Suprapubic skin (tissue), 4 donors: ENCODE results near the gene KRT9. TPM values are rescaled to one million over a fixed set of nuclear protein-coding genes. Genes with fewer than 3 reads are reported as not detected.
"Not testable (repeated sequence)": the region's sequence is repeated elsewhere in the genome, so short reads cannot be mapped to it uniquely, and the experiment has no call there.

Source experiments
- DNase-seq, 2 donors: peaks; one replicate each; pipeline ENCODE4 v3.0.0-alpha.2; 2019; ENCODE audit warnings: low spot score in 2 of 2
- H3K27ac ChIP-seq: fragments of 200-600 bp; sonication (generic); one replicate; pipeline ENCODE4 v1.5.1; 2019
- H3K27me3 ChIP-seq: fragments of 200-600 bp; sonication (generic); one replicate; pipeline ENCODE4 v1.5.1; 2019
- H3K36me3 ChIP-seq: fragments of 200-600 bp; sonication (generic); one replicate; pipeline ENCODE4 v1.5.1; 2019
- H3K4me1 ChIP-seq: fragments of 200-600 bp; sonication (generic); one replicate; pipeline ENCODE4 v1.5.1; 2019
- H3K4me3 ChIP-seq: fragments of 200-600 bp; sonication (generic); one replicate; pipeline ENCODE4 v1.5.1; 2019; ENCODE audit warnings: mild to moderate bottlenecking
- H3K9me3 ChIP-seq: fragments of 200-600 bp; sonication (generic); one replicate; pipeline ENCODE4 v1.5.1; 2019
- EP300 ChIP-seq: sonication (generic); formaldehyde crosslinking; IDR thresholded peaks from one replicate; pipeline ENCODE4 v1.6.1; 2017; ENCODE audit warnings: antibody characterized with exemption
- POLR2A ChIP-seq, 2 donors: fragments of 450-650 bp; IDR thresholded peaks; one replicate each; pipeline ENCODE4 v1.6.1; 2017; ENCODE audit warnings: antibody characterized with exemption in 2 of 2, mild to moderate bottlenecking in 2 of 2, moderate library complexity in 2 of 2
- POLR2AphosphoS5 ChIP-seq, 3 donors: sonication (generic); formaldehyde crosslinking; IDR thresholded peaks; one replicate each; pipeline ENCODE4 v1.6.1; 2017; ENCODE audit warnings: antibody characterized with exemption in 3 of 3
- WGBS: methylation state at CpG from one replicate; pipeline ENCODE4 v1.1.5; 2018; 5-methylcytosine and 5-hydroxymethylcytosine counted together
- total RNA-seq, 4 donors: library from RNA; depleted of rRNA; stranded (reverse); fragments of >200 nt; gene quantifications; one replicate each; pipeline ENCODE4 v1.1.0, GENCODE V29; 2016
- TF ChIP-seq, protein P1 (sequence below), 2 donors: fragments of 200-600 bp in 1 of 2; fragments of 450-650 bp in 1 of 2; sonication (generic) in 1 of 2; IDR thresholded peaks; one replicate each; pipeline ENCODE4 v1.5.1; 2016 to 2019; ENCODE audit warnings: antibody characterized with exemption in 2 of 2, mild to moderate bottlenecking in 1 of 2, moderate library complexity in 1 of 2

The KRT9 gene
- total RNA-seq, 4 donors from 2014 or later, result 0.68 to 1.6 (median 0.82) TPM

GRCh38 chr17:41613277-41614082 is 41.6 kb upstream of the KRT9 start:
- no peak overlapping the region for H3K27ac ChIP-seq
- peaks cover 15% of the 10 kb centered on the region for H3K4me1 ChIP-seq

GRCh38 chr17:41612376-41613160 is 40.7 kb upstream of the KRT9 start, which contains the start of gene KRT16:
TSS of gene KRT16 (minus strand) at chr17:41612767. CDS start at chr17:41612688, 79 bp downstream.
- H3K27me3 ChIP-seq, H3K9me3 ChIP-seq, H3K36me3 ChIP-seq: not testable (repeated sequence)
- Histone ChIP-seq H3K4me1 (peaks cover 11% of the 10 kb centered on the region), H3K27ac (peak within 1 kb of the TSS; percentile 33), H3K4me3 (peak within 1 kb of the TSS; percentile 30)
- WGBS, result 41% methylated on average over 21 of the region's 31 CpGs
- peak in 1 of 2 donors; percentile 65 for DNase-seq

More at GRCh38 chr17:41613277-41614082, 41.6 kb upstream of the KRT9 start:
- TF ChIP-seq, protein P1, sequence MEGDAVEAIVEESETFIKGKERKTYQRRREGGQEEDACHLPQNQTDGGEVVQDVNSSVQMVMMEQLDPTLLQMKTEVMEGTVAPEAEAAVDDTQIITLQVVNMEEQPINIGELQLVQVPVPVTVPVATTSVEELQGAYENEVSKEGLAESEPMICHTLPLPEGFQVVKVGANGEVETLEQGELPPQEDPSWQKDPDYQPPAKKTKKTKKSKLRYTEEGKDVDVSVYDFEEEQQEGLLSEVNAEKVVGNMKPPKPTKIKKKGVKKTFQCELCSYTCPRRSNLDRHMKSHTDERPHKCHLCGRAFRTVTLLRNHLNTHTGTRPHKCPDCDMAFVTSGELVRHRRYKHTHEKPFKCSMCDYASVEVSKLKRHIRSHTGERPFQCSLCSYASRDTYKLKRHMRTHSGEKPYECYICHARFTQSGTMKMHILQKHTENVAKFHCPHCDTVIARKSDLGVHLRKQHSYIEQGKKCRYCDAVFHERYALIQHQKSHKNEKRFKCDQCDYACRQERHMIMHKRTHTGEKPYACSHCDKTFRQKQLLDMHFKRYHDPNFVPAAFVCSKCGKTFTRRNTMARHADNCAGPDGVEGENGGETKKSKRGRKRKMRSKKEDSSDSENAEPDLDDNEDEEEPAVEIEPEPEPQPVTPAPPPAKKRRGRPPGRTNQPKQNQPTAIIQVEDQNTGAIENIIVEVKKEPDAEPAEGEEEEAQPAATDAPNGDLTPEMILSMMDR (IDR thresholded peaks at IDR 0.05), result no peak
- TF ChIP-seq POLR2A (IDR thresholded peaks at IDR 0.05), result no peak
- TF ChIP-seq POLR2AphosphoS5 (IDR thresholded peaks at IDR 0.05), result no peak
- no peak for TF ChIP-seq EP300
- H3K9me3 ChIP-seq, result no peaks in the 10 kb centered on the region
- no peak overlapping the region for H3K4me3 ChIP-seq
- WGBS, result 83% methylated on average over 11 of the region's 11 CpGs
- H3K27me3 ChIP-seq, result peaks cover 13% of the 10 kb centered on the region
- no peaks in the 10 kb centered on the region for H3K36me3 ChIP-seq
- DNase-seq, result peak in 1 of 2 donors; percentile 56

GRCh38 chr17:41610965-41611640 is 39.2 kb upstream of the KRT9 start:
- 89% methylated on average over 23 of the region's 25 CpGs for WGBS
- DNase-seq, result peak in 1 of 2 donors; percentile 55
- Histone ChIP-seq H3K27me3 (peaks cover 5% of the 10 kb centered on the region), H3K27ac (no peak overlapping the region), H3K9me3 (no peaks in the 10 kb centered on the region), H3K36me3 (no peaks in the 10 kb centered on the region), H3K4me1 (peaks cover 9% of the 10 kb centered on the region), H3K4me3 (no peak overlapping the region)
- TF ChIP-seq EP300 (no peak), POLR2AphosphoS5 (IDR thresholded peaks at IDR 0.05) (no peak), POLR2A (IDR thresholded peaks at IDR 0.05) (no peak)
- TF ChIP-seq, protein P1 (IDR thresholded peaks at IDR 0.05), result no peak

DNA sequence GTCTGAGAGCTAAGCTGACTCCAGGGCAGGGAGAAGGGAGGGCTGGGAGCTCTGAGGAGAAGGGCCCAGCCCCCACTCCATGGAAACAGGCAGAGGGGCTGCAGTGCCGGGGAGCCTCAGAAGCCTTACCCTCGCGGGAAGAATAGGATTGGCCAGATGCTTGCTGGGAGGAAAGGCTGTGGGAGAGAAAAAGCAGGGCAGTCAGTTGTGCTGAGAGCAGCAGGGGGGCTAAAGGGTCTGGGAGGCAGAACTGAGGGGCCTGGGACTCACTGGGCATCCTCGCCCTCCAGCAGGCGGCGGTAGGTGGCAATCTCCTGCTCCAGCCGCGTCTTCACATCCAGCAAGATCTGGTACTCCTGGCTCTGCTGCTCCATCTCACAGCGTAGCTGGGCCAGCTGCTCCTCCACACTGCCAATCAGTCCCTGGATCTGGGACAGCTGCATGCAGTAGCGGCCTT is 38.2 kb upstream of the KRT9 start:
- not testable (repeated sequence) for H3K4me3 ChIP-seq

GRCh38 chr17:41606930-41607329 is 35.1 kb upstream of the KRT9 start:
- H3K4me1 ChIP-seq, H3K36me3 ChIP-seq, H3K27me3 ChIP-seq, H3K9me3 ChIP-seq, DNase-seq, H3K27ac ChIP-seq, H3K4me3 ChIP-seq: not testable (repeated sequence)
- WGBS, result 70% methylated on average over 4 of the region's 4 CpGs

More for the DNA sequence above, 38.2 kb upstream of the KRT9 start:
- 67% methylated on average over 10 of the region's 10 CpGs for WGBS
- H3K27ac ChIP-seq, H3K27me3 ChIP-seq, H3K36me3 ChIP-seq, H3K4me1 ChIP-seq, H3K9me3 ChIP-seq: not testable (repeated sequence)
- DNase-seq, result peak in 1 of 2 donors; percentile 51

GRCh38 chr17:41602524-41602923 is 30.7 kb upstream of the KRT9 start:
- no peak overlapping the region for H3K4me3 ChIP-seq
- H3K36me3 ChIP-seq, result no peaks in the 10 kb centered on the region
- no peak for DNase-seq
- H3K27ac ChIP-seq, result no peak overlapping the region
- H3K9me3 ChIP-seq, result no peaks in the 10 kb centered on the region
- WGBS, result 76% methylated on average over 2 of the region's 2 CpGs
- TF ChIP-seq POLR2AphosphoS5 (IDR thresholded peaks at IDR 0.05) (no peak), POLR2A (IDR thresholded peaks at IDR 0.05) (no peak), EP300 (no peak)
- TF ChIP-seq, protein P1 (IDR thresholded peaks at IDR 0.05), result no peak
- no peaks in the 10 kb centered on the region for H3K4me1 ChIP-seq
- H3K27me3 ChIP-seq, result no peaks in the 10 kb centered on the region
